K562 (cell line): Measurements from ENCODE around the gene PYDC1. TPM values are rescaled to one million over a fixed set of nuclear protein-coding genes. Genes with fewer than 3 reads are reported as not detected.
A peak's percentile ranks its signal among the peaks of the same experiment; 100 is the strongest.

Experiments
- DPF2 ChIP-seq: fragments of 450-650 bp; IDR thresholded peaks from 2 replicates; pipeline ENCODE4 v1.6.1; 2016
- EGR1 ChIP-seq: fragments of 450-650 bp; conservative IDR thresholded peaks from 2 replicates; pipeline ENCODE4 v1.6.1; 2017; ENCODE audit warnings: mild to moderate bottlenecking
- IFI16 ChIP-seq: fragments of 250-450 bp; sonication (Bioruptor Pico); IDR thresholded peaks from 2 replicates; pipeline ENCODE4 v2.1.2; 2022; ENCODE audit warnings: mild to moderate bottlenecking, inconsistent platforms
- KAT8 ChIP-seq: fragments of 450-650 bp; IDR thresholded peaks from 2 replicates; pipeline ENCODE4 v1.6.1; 2016; ENCODE audit warnings: low read depth, mild to moderate bottlenecking
- KDM1A ChIP-seq, 2 experiments: fragments of 450-650 bp; IDR thresholded peaks; 2 replicates each; pipeline ENCODE4 v1.6.1; 2016; ENCODE audit warnings: mild to moderate bottlenecking in 2 of 2
- PCBP2 ChIP-seq: fragments of 200-400 bp; formaldehyde crosslinking; IDR thresholded peaks from 2 replicates; pipeline ENCODE4 v1.6.1; 2018; ENCODE audit warnings: low read length, low read depth, mild to moderate bottlenecking, moderate library complexity; ENCODE audit not compliant: poor library complexity, severe bottlenecking
- RBM34 ChIP-seq: fragments of 200-400 bp; formaldehyde crosslinking; IDR thresholded peaks from 2 replicates; pipeline ENCODE4 v1.6.1; 2018; ENCODE audit warnings: low read length, borderline replicate concordance; ENCODE audit not compliant: insufficient read depth
- RCOR1 ChIP-seq, 2 experiments: IDR thresholded peaks; 2 replicates each; pipeline ENCODE4 v1.6.1; 2012; ENCODE audit warnings: low read depth in 2 of 2, low read length in 2 of 2, borderline replicate concordance in 1 of 2, improper control_type of control experiment in 1 of 2
- SAP30 ChIP-seq: fragments of 200-600 bp; sonication (generic); IDR thresholded peaks from 2 replicates; pipeline ENCODE4 v1.6.1; 2012; ENCODE audit warnings: borderline replicate concordance, low read depth, mild to moderate bottlenecking, moderate library complexity, low read length, control low read depth, inconsistent platforms; ENCODE audit not compliant: insufficient read depth, poor library complexity, severe bottlenecking
- THRB ChIP-seq: fragments of 450-650 bp; formaldehyde crosslinking; conservative IDR thresholded peaks from 2 replicates; pipeline ENCODE4 v1.4.0; 2022; ENCODE audit warnings: mild to moderate bottlenecking, missing genetic modification characterization
- USF1 ChIP-seq: sonication (generic); formaldehyde crosslinking; IDR thresholded peaks from 2 replicates; pipeline ENCODE4 v1.9.0; 2022; ENCODE audit warnings: mild to moderate bottlenecking, missing genetic modification reagents
- ZKSCAN8 ChIP-seq: fragments of 200-800 bp; sonication (Bioruptor generic); IDR thresholded peaks from 2 replicates; pipeline ENCODE4 v1.6.1; 2016; ENCODE audit warnings: missing genetic modification characterization, missing compliant biosample characterization
- ZNF184 ChIP-seq: sonication (generic); formaldehyde crosslinking; IDR thresholded peaks from 2 replicates; pipeline ENCODE4 v1.5.0; 2020; ENCODE audit warnings: missing genetic modification reagents
- ZNF511 ChIP-seq: sonication (generic); formaldehyde crosslinking; IDR thresholded peaks from 2 replicates; pipeline ENCODE4 v1.8.0; 2022; ENCODE audit warnings: mild to moderate bottlenecking, missing genetic modification reagents
- ZNF764 ChIP-seq: fragments of 250-450 bp; sonication (Bioruptor Pico); IDR thresholded peaks from 2 replicates; pipeline ENCODE4 v1.4.0; 2020; ENCODE audit warnings: low read depth, mild to moderate bottlenecking, moderate library complexity
- polyA plus RNA-seq, 8 experiments: library from polyadenylated mRNA; depleted of rRNA in 4 of 8; stranded (reverse) in 5 of 8; unstranded in 3 of 8; fragments of >200 nt; fragmentation: Nextera tagmentation in 2 of 8; fragmentation: Illumina TruSeq in 1 of 8; extraction: Ambion mirVana in 2 of 8; extraction: Trizol in 1 of 8; gene quantifications; 2 replicates each; pipeline versions ENCODE4 v1.2.1 to v1.2.3, GENCODE V29; 2011 to 2014; ENCODE audit warnings: inconsistent platforms in 1 of 8, missing spikeins in 1 of 8
- total RNA-seq, 7 experiments: library from RNA; depleted of rRNA in 6 of 7; stranded (reverse); fragments of >200 nt in 6 of 7; fragmentation: Illumina TruSeq in 2 of 7; extraction: Trizol in 2 of 7; gene quantifications; 2 replicates each; pipeline versions ENCODE4 v1.2.1 to v1.2.3, GENCODE V29; 2011 to 2021; ENCODE audit warnings: low replicate concordance in 1 of 7

PYDC1 gene
- total and polyA plus RNA-seq, 9 of the 15 experiments (the other 6 are each of a cell fraction or from before 2014, with no cell fraction given) = not detected

- TF ChIP-seq KDM1A (IDR thresholded peaks at IDR 0.05) = peak; percentile 98 to 99
- no peak for TF ChIP-seq RBM34
- peak; percentile 86 to 99 for TF ChIP-seq RCOR1 (IDR thresholded peaks at IDR 0.05; ENCODE audit: borderline replicate concordance in 1 of 2, low read depth in 2 of 2, low read length in 2 of 2)
- TF ChIP-seq THRB (CRISPR knock-in tag) = no peak
- TF ChIP-seq ZNF184 (CRISPR knock-in tag) = no peak
- TF ChIP-seq ZNF764 (CRISPR knock-in tag) = no peak
- TF ChIP-seq ZKSCAN8 (CRISPR knock-in tag) = no peak
- TF ChIP-seq KAT8 = no peak
- no peak for TF ChIP-seq SAP30
- TF ChIP-seq ZNF511 (CRISPR knock-in tag) = no peak
- peak; percentile 94 for TF ChIP-seq DPF2
- no peak for TF ChIP-seq PCBP2
- no peak for TF ChIP-seq USF1 (CRISPR knock-in tag)
- TF ChIP-seq IFI16 (CRISPR knock-in tag) = no peak
- TF ChIP-seq EGR1 = peak; percentile 63
These were observed 36.7 kb upstream of the PYDC1 start (continued) for GRCh38 chr16:31253642-31254045.
